Epithelial cell of esophagus (primary cell): ENCODE measurements around the gene SH3PXD2A.

Experiments used
- DNase-seq: peaks from one replicate; pipeline ENCODE4 v3.0.0; 2010; ENCODE audit warnings: low read depth
- H3K4me3 ChIP-seq: 2 replicates; pipeline ENCODE4 v1.5.1; 2011; ENCODE audit warnings: mild to moderate bottlenecking, low read length, control low read depth
- CTCF ChIP-seq: IDR thresholded peaks from 2 replicates; pipeline ENCODE4 v1.5.1; 2011; ENCODE audit warnings: low read depth, mild to moderate bottlenecking, low read length, control low read depth, inconsistent platforms; ENCODE audit not compliant: insufficient read depth; ENCODE audit errors: missing control alignments

The SH3PXD2A gene

GRCh38 chr10:103622935-103623574 lies 232.3 kb downstream of the SH3PXD2A start:
- no peak for TF ChIP-seq CTCF
- DNase-seq, result no peak
- no peak overlapping the region for H3K4me3 ChIP-seq

- no peak overlapping the region for H3K4me3 ChIP-seq
- DNase-seq, result no peak
- TF ChIP-seq CTCF, result no peak
Measured at GRCh38 chr10:103622286-103622685, 233.1 kb downstream of the SH3PXD2A start.

GRCh38 chr10:103621783-103622125 lies 233.6 kb downstream of the SH3PXD2A start:
- no peak for TF ChIP-seq CTCF
- H3K4me3 ChIP-seq, result no peak overlapping the region
- no peak for DNase-seq

- TF ChIP-seq CTCF, result no peak
- DNase-seq, result no peak
- H3K4me3 ChIP-seq, result no peak overlapping the region
Measured at GRCh38 chr10:103620891-103621782, 234.2 kb downstream of the SH3PXD2A start.

GRCh38 chr10:103620352-103620740 lies 235.0 kb downstream of the SH3PXD2A start:
- no peak overlapping the region for H3K4me3 ChIP-seq
- no peak for DNase-seq
- TF ChIP-seq CTCF, result no peak

- DNase-seq, result no peak
- TF ChIP-seq CTCF, result no peak
- H3K4me3 ChIP-seq, result no peak overlapping the region
Measured at GRCh38 chr10:103619424-103620351, 235.7 kb downstream of the SH3PXD2A start.
